Endothelial cell of umbilical vein (primary cell): Measurements from ENCODE around the gene TMEM62. TPM values are rescaled to one million over a fixed set of nuclear protein-coding genes. Genes with fewer than 3 reads are reported as not detected.

Source experiments
- BruUV-seq: library from RNA; stranded (reverse); fragments of 400-500 nt; replicated peaks from 2 replicates; lab custom pipeline; 2021; lab: Mats Ljungman, UMichigan
- CTCF ChIA-PET: fragments of 300-600, 350-600 bp; sonication (Branson Sonifier 250); formaldehyde crosslinking; loops from one replicate; lab custom pipeline; 2021; ENCODE audit warnings: antibody characterized with exemption, inconsistent platforms; lab: Charles Lee
- POLR2A ChIA-PET: fragments of 300-600, 350-600 bp; sonication (Branson Sonifier 250); formaldehyde crosslinking; loops from one replicate; lab custom pipeline; 2021; ENCODE audit warnings: antibody characterized with exemption, inconsistent platforms; lab: Charles Lee
- DNase-seq: peaks from one replicate; pipeline ENCODE4 v3.0.0-alpha.2; 2011; ENCODE audit warnings: low read depth, low spot score
- FAIRE-seq: peaks from 2 replicates; lab custom pipeline; 2011; peaks lifted over from hg19 to GRCh38; lab: Jason Lieb, UNC
- H2AFZ ChIP-seq: 2 replicates; pipeline ENCODE4 v1.6.0; 2012; ENCODE audit warnings: low read depth, low read length, control low read depth, inconsistent platforms
- H3K27ac ChIP-seq: 2 replicates; pipeline ENCODE4 v1.5.1; 2011; ENCODE audit warnings: low read depth, mild to moderate bottlenecking, control low read depth, low read length, moderate library complexity; ENCODE audit not compliant: insufficient read depth
- H3K27me3 ChIP-seq, 2 experiments: 2 replicates each; pipeline versions ENCODE4 v1.6.0 to v1.6.1; 2011; ENCODE audit warnings: low read length in 2 of 2, mixed read lengths in 1 of 2; ENCODE audit not compliant: control insufficient read depth in 2 of 2, insufficient read depth in 2 of 2
- H3K36me3 ChIP-seq, 2 experiments: 2 replicates in 1 of 2; 3 replicates in 1 of 2; pipeline ENCODE4 v1.5.1; 2011; ENCODE audit warnings: low read length in 2 of 2, mild to moderate bottlenecking in 1 of 2, moderate library complexity in 1 of 2; ENCODE audit not compliant: control insufficient read depth in 2 of 2, insufficient read depth in 2 of 2; ENCODE audit errors: extremely low read depth in 1 of 2
- H3K4me1 ChIP-seq: 3 replicates; pipeline ENCODE4 v1.5.1; 2011; ENCODE audit warnings: mild to moderate bottlenecking, low read length; ENCODE audit not compliant: control insufficient read depth, insufficient read depth; ENCODE audit errors: extremely low read depth
- H3K4me2 ChIP-seq: 2 replicates; pipeline ENCODE4 v1.6.1; 2011; ENCODE audit warnings: low read length, control low read depth, mixed read lengths; ENCODE audit not compliant: insufficient read depth
- H3K4me3 ChIP-seq, 3 experiments: fragments of 200-600 bp in 1 of 3; sonication (generic), shearing (Covaris generic) in 1 of 3; replicated peaks in 1 of 3; 2 replicates each; pipeline ENCODE4 v1.5.1; 2011 to 2016; ENCODE audit warnings: control low read depth in 3 of 3, low read length in 3 of 3, mild to moderate bottlenecking in 2 of 3, inconsistent platforms in 1 of 3, low read depth in 1 of 3, moderate library complexity in 1 of 3; ENCODE audit not compliant: insufficient read depth in 1 of 3
- H3K79me2 ChIP-seq: 2 replicates; pipeline ENCODE4 v1.6.0; 2012; ENCODE audit warnings: low read length, inconsistent platforms; ENCODE audit not compliant: control insufficient read depth, insufficient read depth
- H3K9ac ChIP-seq: replicated peaks from 2 replicates; pipeline ENCODE3; 2011; ENCODE audit warnings: low read length, control low read depth; ENCODE audit not compliant: insufficient read depth; ENCODE audit errors: extremely low read depth
- H3K9me1 ChIP-seq: replicated peaks from 3 replicates; pipeline ENCODE4 v1.6.0; 2011; ENCODE audit warnings: mild to moderate bottlenecking, low read length; ENCODE audit not compliant: control insufficient read depth, insufficient read depth; ENCODE audit errors: extremely low read depth
- H3K9me3 ChIP-seq: replicated peaks from 2 replicates; pipeline ENCODE4 v1.5.1; 2012; ENCODE audit warnings: low read length, inconsistent platforms; ENCODE audit not compliant: control insufficient read depth, insufficient read depth
- H4K20me1 ChIP-seq: replicated peaks from 2 replicates; pipeline ENCODE3; 2011; ENCODE audit warnings: mild to moderate bottlenecking, low read length; ENCODE audit not compliant: control insufficient read depth, insufficient read depth; ENCODE audit errors: extremely low read depth
- CTCF ChIP-seq, 2 donors: IDR thresholded peaks; 1 replicate in 1 of 2; 2 replicates in 1 of 2; pipeline ENCODE4 v1.5.1; 2011; ENCODE audit warnings: low read length in 2 of 2, mild to moderate bottlenecking in 2 of 2, moderate library complexity in 2 of 2, control low read depth in 1 of 2, inconsistent platforms in 1 of 2, low read depth in 1 of 2; ENCODE audit not compliant: insufficient read depth in 1 of 2; ENCODE audit errors: extremely low read depth in 1 of 2
- EZH2 ChIP-seq: IDR thresholded peaks from 2 replicates; pipeline ENCODE4 v1.6.1; 2012; ENCODE audit warnings: borderline replicate concordance, low read depth, mild to moderate bottlenecking, moderate library complexity, low read length, inconsistent platforms; ENCODE audit not compliant: severe bottlenecking
- FOS ChIP-seq: IDR thresholded peaks from 2 replicates; pipeline ENCODE4 v1.6.1; 2011; ENCODE audit warnings: mild to moderate bottlenecking, low read length, moderate library complexity, borderline replicate concordance; ENCODE audit not compliant: insufficient read depth
- GATA2 ChIP-seq: IDR thresholded peaks from 2 replicates; pipeline ENCODE4 v1.7.0; 2011; ENCODE audit warnings: low read depth, mild to moderate bottlenecking, moderate library complexity, mixed read lengths, low read length; ENCODE audit not compliant: insufficient read length, insufficient read depth
- JUN ChIP-seq: IDR thresholded peaks from 2 replicates; pipeline ENCODE4 v1.6.1; 2011; ENCODE audit warnings: borderline replicate concordance, low read depth; ENCODE audit not compliant: insufficient read length, insufficient read depth
- MAX ChIP-seq: IDR thresholded peaks from 2 replicates; pipeline ENCODE4 v1.6.1; 2011; ENCODE audit not compliant: insufficient read depth, insufficient read length
- MYC ChIP-seq: IDR thresholded peaks from one replicate; pipeline ENCODE4 v1.6.1; 2011; ENCODE audit warnings: mild to moderate bottlenecking, low read depth, low read length
- POLR2A ChIP-seq: IDR thresholded peaks from 2 replicates; pipeline ENCODE4 v1.6.1; 2012; ENCODE audit warnings: low read depth, mild to moderate bottlenecking, control low read depth, low read length
- POLR2AphosphoS5 ChIP-seq: IDR thresholded peaks from 2 replicates; pipeline ENCODE4 v1.6.1; 2012; ENCODE audit warnings: low read depth, mild to moderate bottlenecking, control low read depth, low read length, moderate library complexity; ENCODE audit not compliant: insufficient read depth
- dilution Hi-C: fragments of 300-500 bp; cut with MboI; formaldehyde crosslinking; loops from one replicate; pipeline ENCODE4 v1.15.0; 2019; ENCODE audit warnings: low sequenced_read_pairs; ENCODE audit not compliant: extremely low pct_ligation_motif_present
- intact Hi-C: fragments of 100-400 bp; cut with micrococcal nuclease; formaldehyde crosslinking; loops from one replicate; pipeline ENCODE4 v1.10.0; 2022
- polyA plus RNA-seq, 4 experiments: library from polyadenylated mRNA; depleted of rRNA in 3 of 4; stranded (reverse) in 3 of 4; unstranded in 1 of 4; fragments of >200 nt; gene quantifications; 2 replicates each; pipeline versions ENCODE4 v1.2.1 to v1.2.3, GENCODE V29; 2011 to 2012; ENCODE audit warnings: missing spikeins in 1 of 4
- total RNA-seq: library from RNA; stranded (reverse); gene quantifications from 2 replicates; pipeline ENCODE4 v1.2.3, GENCODE V29; 2021

TMEM62 gene
- total and polyA plus RNA-seq, 2 donors (not counting 3 experiments of a cell fraction or from before 2014, with no cell fraction given), result 10.4 to 22.2 TPM

DNA sequence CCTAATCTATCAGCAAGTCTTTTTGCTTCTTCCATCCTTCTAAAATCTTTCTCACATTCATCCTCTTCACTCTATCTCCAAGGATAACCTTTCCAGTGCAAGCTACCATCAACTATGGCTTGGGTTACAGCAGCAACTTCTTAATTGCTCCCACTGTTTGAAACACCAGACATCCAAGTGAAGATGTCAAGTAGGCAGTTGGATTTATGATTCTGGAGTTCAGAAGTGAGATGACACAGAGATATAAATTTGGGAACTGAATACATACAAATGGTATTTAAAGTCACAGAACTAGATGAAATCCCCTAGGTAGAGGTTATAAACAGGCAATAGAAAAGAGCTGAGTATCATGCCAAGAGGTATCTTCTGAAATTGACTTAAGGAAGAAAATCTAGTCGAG is 31.2 kb upstream of the TMEM62 start:
- BruUV-seq, result no TSS peak
- no peak for FAIRE-seq
- no peak overlapping the region for H3K27ac ChIP-seq
- H3K4me1 ChIP-seq, result peaks cover 23% of the 10 kb centered on the region
- H3K27me3 ChIP-seq, result no peaks in the 10 kb centered on the region
- POLR2A ChIA-PET, result no interaction called here
- no peak overlapping the region for H3K4me2 ChIP-seq
- H3K79me2 ChIP-seq, result peaks cover 76% of the 10 kb centered on the region
- no peak for TF ChIP-seq POLR2AphosphoS5
- no peak for TF ChIP-seq MYC
- no peak for TF ChIP-seq MAX
- no peak for TF ChIP-seq POLR2A
- TF ChIP-seq GATA2, result no peak
- no peak for TF ChIP-seq FOS
- TF ChIP-seq JUN, result no peak
- no peak for TF ChIP-seq EZH2
- no peak for TF ChIP-seq CTCF (IDR thresholded peaks at IDR 0.05; ENCODE audit: extremely low read depth in 1 of 2, insufficient read depth in 1 of 2, low read depth in 1 of 2, low read length in 2 of 2)
- DNase-seq, result no peak
- intact Hi-C loops, result loop anchor here (10.0 kb wide), 1 partner anchor 1183 kb away; the partner anchor contains the start of gene GOLM2
- H3K4me3 ChIP-seq, result no peak overlapping the region
- H2AFZ ChIP-seq, result no peak overlapping the region
- H3K36me3 ChIP-seq, result peaks cover 0 to 6% of the 10 kb centered on the region in 2 experiments
- H3K9me3 ChIP-seq, result no peaks in the 10 kb centered on the region
- no peaks in the 10 kb centered on the region for H4K20me1 ChIP-seq
- H3K9ac ChIP-seq, result no peak overlapping the region
- dilution Hi-C loops, result no loop called here
- no peaks in the 10 kb centered on the region for H3K9me1 ChIP-seq
- CTCF ChIA-PET, result no interaction called here
